K562 (cell line): ENCODE results near the gene VWA7. TPM values are rescaled to one million over a fixed set of nuclear protein-coding genes. Genes with fewer than 3 reads are reported as not detected.

Experiments used
- ATF7 ChIP-seq: fragments of 450-650 bp; IDR thresholded peaks from 2 replicates; pipeline ENCODE4 v1.7.1; 2014; ENCODE audit warnings: mild to moderate bottlenecking, moderate library complexity
- BHLHE40 ChIP-seq: IDR thresholded peaks from 2 replicates; pipeline ENCODE4 v1.6.1; 2011; ENCODE audit warnings: low read length, improper control_type of control experiment
- CSDE1 ChIP-seq, 2 experiments: fragments of 450-650 bp; IDR thresholded peaks; 2 replicates each; pipeline ENCODE4 v1.6.1; 2016; ENCODE audit warnings: mild to moderate bottlenecking in 1 of 2
- GATAD2B ChIP-seq: fragments of 450-650 bp; IDR thresholded peaks from 2 replicates; pipeline ENCODE4 v1.6.1; 2017; ENCODE audit warnings: mild to moderate bottlenecking, borderline replicate concordance
- KAT7 ChIP-seq: sonication (generic); formaldehyde crosslinking; IDR thresholded peaks from 2 replicates; pipeline ENCODE4 v1.8.0; 2022; ENCODE audit warnings: missing genetic modification reagents, mild to moderate bottlenecking, borderline replicate concordance
- POLR2H ChIP-seq: IDR thresholded peaks from 2 replicates; pipeline ENCODE4 v1.6.1; 2016; ENCODE audit warnings: missing genetic modification characterization, low read depth, mild to moderate bottlenecking, control low read depth, missing compliant biosample characterization, moderate library complexity
- SMAD2 ChIP-seq: fragments of 150-350 bp; IDR thresholded peaks from 2 replicates; pipeline ENCODE4 v1.6.1; 2014; ENCODE audit warnings: low read depth, mild to moderate bottlenecking, low read length
- SNRNP70 ChIP-seq: fragments of 200-400 bp; formaldehyde crosslinking; optimal IDR thresholded peaks from 2 replicates; pipeline ENCODE3; 2017; ENCODE audit warnings: low read depth, low read length
- THRA ChIP-seq: fragments of 450-650 bp; IDR thresholded peaks from 2 replicates; pipeline ENCODE4 v1.6.1; 2017; ENCODE audit warnings: mild to moderate bottlenecking, moderate library complexity
- ZBTB17 ChIP-seq: fragments of 450-650 bp; formaldehyde crosslinking; IDR thresholded peaks from 2 replicates; pipeline ENCODE4 v1.4.0; 2020; ENCODE audit warnings: mild to moderate bottlenecking
- ZBTB40 ChIP-seq, 2 experiments: fragments of 450-650 bp in 1 of 2; sonication (generic) in 1 of 2; formaldehyde crosslinking in 1 of 2; IDR thresholded peaks; 2 replicates each; pipeline versions ENCODE4 v1.7.1 to v1.9.0; 2016 to 2022; ENCODE audit warnings: inconsistent platforms in 1 of 2, mild to moderate bottlenecking in 1 of 2, missing genetic modification reagents in 1 of 2
- ZNF232 ChIP-seq: sonication (generic); formaldehyde crosslinking; IDR thresholded peaks from 2 replicates; pipeline ENCODE4 v1.8.0; 2022; ENCODE audit warnings: mild to moderate bottlenecking, missing genetic modification reagents
- ZNF253 ChIP-seq: fragments of 250-450 bp; sonication (Bioruptor Pico); conservative IDR thresholded peaks from 2 replicates; pipeline ENCODE4 v1.6.1; 2021; ENCODE audit warnings: mild to moderate bottlenecking
- ZNF41 ChIP-seq: fragments of 250-450 bp; sonication (Bioruptor Pico); conservative IDR thresholded peaks from 2 replicates; pipeline ENCODE4 v1.4.0; 2020; ENCODE audit warnings: mild to moderate bottlenecking
- ZNF512 ChIP-seq: IDR thresholded peaks from 2 replicates; pipeline ENCODE4 v1.6.1; 2016; ENCODE audit warnings: missing genetic modification characterization, missing compliant biosample characterization
- ZNF551 ChIP-seq: fragments of 250-450 bp; sonication (Bioruptor Pico); IDR thresholded peaks from 2 replicates; pipeline ENCODE4 v1.5.0; 2021; ENCODE audit warnings: mild to moderate bottlenecking, moderate library complexity
- ZNF57 ChIP-seq: fragments of 450-650 bp; formaldehyde crosslinking; IDR thresholded peaks from 2 replicates; pipeline ENCODE4 v1.4.0; 2020; ENCODE audit warnings: mild to moderate bottlenecking, moderate library complexity
- polyA plus RNA-seq, 8 experiments: library from polyadenylated mRNA; depleted of rRNA in 4 of 8; stranded (reverse) in 5 of 8; unstranded in 3 of 8; fragments of >200 nt; fragmentation: Nextera tagmentation in 2 of 8; fragmentation: Illumina TruSeq in 1 of 8; extraction: Ambion mirVana in 2 of 8; extraction: Trizol in 1 of 8; gene quantifications; 2 replicates each; pipeline versions ENCODE4 v1.2.1 to v1.2.3, GENCODE V29; 2011 to 2014; ENCODE audit warnings: inconsistent platforms in 1 of 8, missing spikeins in 1 of 8
- total RNA-seq, 7 experiments: library from RNA; depleted of rRNA in 6 of 7; stranded (reverse); fragments of >200 nt in 6 of 7; fragmentation: Illumina TruSeq in 2 of 7; extraction: Trizol in 2 of 7; gene quantifications; 2 replicates each; pipeline versions ENCODE4 v1.2.1 to v1.2.3, GENCODE V29; 2011 to 2021; ENCODE audit warnings: low replicate concordance in 1 of 7

VWA7 gene
- total and polyA plus RNA-seq, 9 of the 15 experiments (the other 6 are each of a cell fraction or from before 2014, with no cell fraction given) = 0.18 to 2.9 (median 0.95) TPM

GRCh38 chr6:31739639-31740396, 37.3 kb downstream of the VWA7 start, which contains the start of gene MSH5 (continued):
- TF ChIP-seq POLR2H (tag) = no peak
- TF ChIP-seq ZNF551 = no peak
- TF ChIP-seq GATAD2B = no peak
- TF ChIP-seq ZNF253 (CRISPR knock-in tag) = no peak
- no peak for TF ChIP-seq ATF7
- peak; percentile 72 for TF ChIP-seq ZBTB17 (CRISPR knock-in tag)
- no peak for TF ChIP-seq ZNF512
- no peak for TF ChIP-seq SNRNP70
- TF ChIP-seq CSDE1 (IDR thresholded peaks at IDR 0.05) = no peak
- TF ChIP-seq ZBTB40 (IDR thresholded peaks at IDR 0.05) = no peak
- TF ChIP-seq ZBTB40 (CRISPR knock-in tag; IDR thresholded peaks at IDR 0.05) = no peak
- peak; percentile 98 for TF ChIP-seq BHLHE40
- TF ChIP-seq KAT7 = no peak
- peak; percentile 96 for TF ChIP-seq ZNF232
- no peak; the same call in 1 of the 2 replicates for TF ChIP-seq ZNF57 (CRISPR knock-in tag)
- no peak for TF ChIP-seq SMAD2
- TF ChIP-seq ZNF41 (CRISPR knock-in tag) = no peak
- TF ChIP-seq THRA = no peak
